NCI-H345 treated with DMSO at 0.1 percent for 48 hours (cell line): ENCODE measurements around the gene PDIA5.

Experiments
- DNase-seq: peaks from one replicate; lab custom pipeline; 2025; ENCODE audit not compliant: unreplicated experiment; lab: John Stamatoyannopoulos, UW

The PDIA5 gene

GRCh38 chr3:123113889-123114450, 47.1 kb downstream of the PDIA5 start:
- DNase-seq, result no peak

DNA sequence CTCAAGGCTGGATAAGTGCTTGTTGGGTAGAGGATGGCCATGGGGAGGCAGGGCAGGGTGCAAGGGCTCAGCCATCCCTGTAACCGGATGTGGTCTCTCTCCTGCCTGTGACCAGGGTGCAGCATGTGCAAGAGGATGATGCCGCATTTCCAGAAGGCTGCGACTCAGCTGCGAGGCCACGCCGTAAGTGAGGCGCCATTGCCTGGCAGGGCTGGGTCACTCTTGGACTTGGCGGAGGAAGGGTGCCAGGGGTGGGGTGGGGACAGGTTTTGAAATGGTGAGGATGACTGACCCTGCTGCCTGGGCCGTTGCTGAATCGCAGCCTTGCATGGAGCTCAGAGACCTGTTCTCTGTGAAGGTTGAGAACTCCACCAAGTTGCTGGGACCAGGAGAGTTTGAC, 49.3 kb downstream of the PDIA5 start:
- no peak for DNase-seq

DNA sequence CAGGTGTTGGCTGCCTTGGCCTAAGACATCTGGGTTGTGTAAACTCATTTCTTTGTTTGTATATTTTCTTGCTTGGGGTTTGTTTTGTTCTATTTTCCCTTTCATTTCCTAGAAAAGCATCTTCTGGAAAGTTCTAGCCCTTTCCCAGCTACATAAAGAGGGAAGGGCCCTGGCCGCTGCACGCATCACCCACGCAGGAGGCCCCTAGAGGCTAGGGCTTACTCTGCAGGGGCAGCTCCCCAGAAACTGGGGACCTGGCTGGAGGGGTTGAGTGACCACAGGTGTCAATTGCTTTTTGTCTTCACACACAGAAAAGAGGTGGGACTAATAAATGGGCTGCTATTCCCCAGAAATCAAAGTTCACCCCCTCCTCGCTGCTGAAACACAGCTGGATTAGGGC, 52.6 kb downstream of the PDIA5 start:
- no peak for DNase-seq

DNA sequence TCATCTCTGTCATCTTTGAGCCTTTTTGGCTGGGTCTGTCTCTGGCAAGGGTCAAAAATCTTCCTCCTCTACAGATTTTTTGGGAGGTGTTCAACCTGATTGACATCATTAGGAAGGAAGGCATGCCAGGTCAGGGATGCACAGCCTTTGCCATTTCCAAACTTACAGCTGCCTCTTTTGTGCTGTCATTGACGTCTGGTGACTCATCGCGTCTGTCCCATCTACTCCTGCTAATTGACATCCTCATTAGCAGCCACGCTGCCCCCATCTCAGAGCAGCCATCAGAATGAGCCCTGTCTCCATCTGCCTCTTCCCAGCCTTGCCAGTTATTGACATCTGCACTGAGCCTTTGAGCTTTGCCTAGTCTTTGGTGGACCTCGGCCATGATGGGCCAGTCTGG, 53.0 kb downstream of the PDIA5 start:
- DNase-seq, result no peak

DNA sequence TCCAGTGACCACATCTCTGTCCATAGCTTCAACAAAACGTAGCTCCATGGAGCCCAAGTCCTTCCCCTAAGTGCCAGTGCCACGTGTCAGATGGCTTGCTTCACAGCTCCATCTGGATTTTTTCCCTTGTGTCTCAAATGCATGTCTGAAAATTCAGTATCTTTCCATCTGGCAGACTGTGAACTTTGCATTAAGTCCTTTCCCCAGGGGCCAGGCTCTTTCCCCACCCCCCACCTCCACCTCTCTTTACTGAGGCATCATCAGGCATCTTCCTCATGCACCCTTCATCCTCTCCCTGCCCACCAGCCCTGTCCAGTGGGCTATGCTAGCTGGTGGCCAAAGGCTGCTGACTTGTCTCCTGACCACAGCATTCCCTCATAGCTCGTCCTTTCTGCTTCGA, 53.7 kb downstream of the PDIA5 start:
- DNase-seq, result no peak

DNA sequence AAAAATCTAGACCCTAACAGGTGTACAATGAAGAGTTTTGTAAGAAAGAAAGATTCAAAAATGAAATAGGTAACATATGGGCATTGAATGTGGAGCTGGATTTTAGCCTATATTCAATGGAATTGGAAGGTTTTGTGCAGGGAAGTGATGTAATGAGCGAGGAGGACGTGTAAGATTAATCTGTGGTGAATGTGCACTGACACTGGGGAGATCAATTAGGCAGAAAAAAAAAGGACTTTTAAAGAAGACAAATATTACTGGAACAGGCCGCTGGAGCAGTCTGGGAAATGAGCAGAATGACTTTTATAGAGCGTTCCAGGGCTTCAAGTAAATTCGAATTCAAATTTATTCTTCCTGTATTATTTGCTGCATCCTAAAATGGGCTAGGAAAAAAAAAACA, 55.2 kb downstream of the PDIA5 start:
- DNase-seq, result no peak

DNA sequence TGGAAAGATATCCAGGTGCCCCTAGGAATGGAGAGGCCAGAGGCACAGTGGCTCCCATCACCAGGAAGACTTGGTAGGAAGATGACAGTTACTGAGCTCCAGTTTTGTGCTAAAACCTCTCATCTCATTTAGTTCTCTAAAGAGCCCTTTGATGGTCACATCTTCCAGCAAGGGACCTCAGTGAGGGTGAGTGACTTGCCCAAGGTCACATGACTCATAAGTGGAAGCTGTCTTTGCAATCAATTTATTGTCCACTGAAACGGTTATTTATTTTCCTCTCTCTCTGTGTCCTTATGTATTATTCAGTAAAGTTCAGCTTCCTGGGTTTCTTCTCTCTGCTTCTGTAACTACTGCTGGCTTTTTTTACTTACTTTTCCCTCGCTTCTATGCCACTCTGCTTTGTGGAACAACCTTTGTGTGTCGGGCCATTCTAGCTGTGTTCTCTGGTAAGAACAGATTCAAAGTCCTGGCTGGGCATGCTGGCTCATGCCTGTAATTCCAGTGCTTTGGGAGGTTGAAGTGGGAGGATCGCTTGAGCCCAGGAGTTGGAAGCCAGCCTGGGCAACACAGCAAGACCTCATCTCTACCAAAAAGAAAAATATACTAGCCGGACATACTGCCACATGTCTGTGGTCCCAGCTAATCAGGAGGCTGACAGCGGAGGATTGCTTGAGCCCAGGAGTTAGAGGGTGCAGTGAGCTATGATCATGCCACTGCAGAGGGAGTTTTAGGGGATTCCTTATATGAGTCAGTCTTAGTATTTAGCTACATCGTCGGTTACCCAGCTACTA, 55.9 kb downstream of the PDIA5 start:
- DNase-seq, result no peak

- no peak for DNase-seq
Observed at GRCh38 chr3:123123716-123124616, 57.1 kb downstream of the PDIA5 start.

DNA sequence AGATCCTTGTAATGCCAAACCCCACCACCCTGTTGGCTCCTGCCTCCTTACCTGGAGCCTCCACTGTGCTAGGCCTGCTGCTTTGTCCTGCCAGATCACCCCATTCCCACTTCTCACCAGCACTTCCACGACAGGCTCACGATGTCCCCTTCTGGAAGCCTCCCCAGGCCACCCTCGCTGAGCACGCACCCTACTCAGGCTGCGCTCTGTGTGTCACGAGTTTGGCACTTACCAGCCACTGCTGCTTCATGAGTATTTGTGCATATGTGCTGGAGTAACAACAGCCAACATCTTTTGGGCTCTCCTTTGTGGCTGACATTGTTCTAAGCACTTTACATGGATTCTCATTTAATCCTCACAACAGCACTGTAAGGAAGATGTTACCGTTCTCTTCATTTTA, 58.1 kb downstream of the PDIA5 start:
- no peak for DNase-seq

DNA sequence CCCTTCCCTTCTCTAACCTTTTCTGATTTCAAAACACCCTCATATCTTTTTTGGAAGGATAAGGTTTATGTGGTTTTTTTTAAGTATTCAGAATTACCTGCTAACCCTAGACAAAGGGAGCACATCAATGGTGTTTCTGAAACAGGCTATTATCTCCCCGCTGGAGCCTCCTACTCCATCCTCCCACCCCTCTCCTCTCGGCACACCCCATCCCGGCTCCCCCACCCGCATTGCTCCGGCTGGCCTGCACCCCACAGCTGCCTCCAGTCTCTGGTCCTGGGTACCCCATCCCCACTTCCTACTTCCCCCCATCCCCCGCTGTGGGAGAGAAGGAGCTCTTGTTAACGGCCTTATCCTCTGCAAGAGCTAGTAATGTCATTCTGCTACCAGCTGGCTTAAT, 59.2 kb downstream of the PDIA5 start:
- DNase-seq, result no peak

DNA sequence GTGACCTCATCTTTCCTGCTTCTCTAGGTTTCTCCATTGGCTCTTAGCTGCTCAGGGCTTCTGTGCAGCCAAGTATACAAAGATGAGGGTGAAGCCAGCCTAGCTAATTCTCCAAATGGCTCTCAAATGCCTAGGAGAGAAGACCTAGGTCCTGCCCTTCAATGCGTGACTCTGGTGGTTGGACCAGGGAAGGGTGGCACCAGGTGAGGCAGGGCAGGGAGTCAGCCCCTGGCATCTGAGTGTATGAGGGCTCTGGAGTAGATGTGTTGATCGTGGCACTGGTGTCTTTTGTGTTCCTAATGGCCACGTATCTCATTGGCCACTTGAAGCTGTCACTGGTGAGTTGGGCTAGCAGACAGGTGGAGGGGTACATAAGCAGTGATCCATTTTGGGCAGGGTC, 59.8 kb downstream of the PDIA5 start:
- no peak for DNase-seq

GRCh38 chr3:123129092-123129491, 62.3 kb downstream of the PDIA5 start:
- DNase-seq, result no peak

GRCh38 chr3:123129532-123129931, 62.7 kb downstream of the PDIA5 start:
- no peak for DNase-seq

DNA sequence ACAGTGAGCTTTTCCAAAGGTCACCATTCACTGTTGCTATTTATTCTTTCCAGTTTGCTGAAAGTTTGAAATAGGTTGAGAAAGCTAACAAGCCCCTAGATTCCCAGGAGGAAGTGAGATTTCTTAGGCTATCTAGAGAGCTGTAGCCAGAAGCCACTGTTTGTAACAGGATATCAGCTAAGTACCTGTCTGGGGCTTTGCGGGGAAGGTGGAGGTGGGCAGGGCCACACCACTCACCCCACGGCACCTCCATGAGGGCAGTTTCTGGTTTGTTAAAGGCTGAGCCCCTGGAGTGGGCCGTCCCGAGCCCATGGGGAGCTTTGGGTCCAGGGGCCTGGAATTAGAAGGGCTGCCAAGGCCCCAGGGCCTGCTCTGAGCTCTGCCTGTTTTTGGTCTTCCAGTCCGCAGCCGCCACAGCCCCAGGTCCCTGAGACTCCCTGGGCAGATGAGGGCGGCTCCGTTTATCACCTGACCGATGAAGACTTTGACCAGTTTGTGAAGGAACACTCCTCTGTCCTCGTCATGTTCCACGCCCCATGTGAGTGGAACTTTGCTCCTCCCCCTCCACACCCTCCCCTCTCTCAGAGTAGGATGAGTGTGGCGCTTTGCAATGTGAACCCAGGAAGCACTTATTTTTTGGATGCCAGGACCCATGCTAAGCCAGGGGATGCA, 63.4 kb downstream of the PDIA5 start:
- DNase-seq, result no peak

GRCh38 chr3:123134671-123135070, 67.8 kb downstream of the PDIA5 start:
- no peak for DNase-seq

DNA sequence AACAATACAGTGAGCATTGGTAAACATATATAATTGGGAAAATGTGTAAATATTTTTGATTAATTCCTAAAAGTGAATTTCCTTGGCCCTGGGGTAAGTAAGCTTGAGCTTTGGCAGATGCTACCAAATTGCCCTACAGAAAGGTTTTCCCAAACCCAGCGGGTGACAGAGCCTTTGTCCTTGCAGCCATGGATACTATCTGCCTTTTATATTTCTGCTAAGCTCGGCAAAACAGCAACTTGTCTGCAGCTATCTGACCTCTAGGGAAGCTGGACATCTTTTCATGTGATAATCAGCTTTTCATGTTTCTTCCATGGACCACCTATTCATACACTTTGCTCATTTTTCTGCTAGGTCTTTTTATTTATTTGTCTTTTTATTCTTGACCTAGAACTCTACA, 70.2 kb downstream of the PDIA5 start:
- no peak for DNase-seq

DNA sequence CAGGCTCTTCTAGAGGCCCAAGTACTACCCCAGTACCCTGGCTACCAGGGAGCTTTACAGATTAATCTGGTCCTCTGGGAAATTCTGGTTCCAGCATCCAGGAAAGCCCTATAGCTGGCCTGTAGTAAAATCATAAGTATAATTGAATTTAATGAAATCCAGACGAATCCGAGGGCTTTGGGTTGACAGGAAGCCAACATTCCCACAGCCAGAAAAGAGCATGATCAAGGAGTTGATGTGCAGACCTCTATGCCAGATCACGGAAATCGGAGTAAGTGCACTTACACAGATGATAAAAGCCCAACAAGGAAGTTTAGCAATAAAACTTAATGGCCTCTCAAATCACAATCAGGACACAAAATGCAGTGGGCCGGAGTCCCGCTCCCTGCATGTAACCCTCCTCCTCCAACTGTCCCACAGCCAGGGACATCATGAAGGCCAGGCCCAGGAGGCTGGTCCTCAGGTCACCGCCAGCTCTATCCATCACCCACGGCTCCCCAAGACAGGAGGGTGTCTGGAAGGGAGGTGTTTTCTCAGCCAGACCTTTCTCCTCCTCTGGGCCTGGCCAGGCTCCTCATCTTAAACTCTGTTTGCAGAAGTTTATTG, 72.1 kb downstream of the PDIA5 start:
- DNase-seq, result no peak

DNA sequence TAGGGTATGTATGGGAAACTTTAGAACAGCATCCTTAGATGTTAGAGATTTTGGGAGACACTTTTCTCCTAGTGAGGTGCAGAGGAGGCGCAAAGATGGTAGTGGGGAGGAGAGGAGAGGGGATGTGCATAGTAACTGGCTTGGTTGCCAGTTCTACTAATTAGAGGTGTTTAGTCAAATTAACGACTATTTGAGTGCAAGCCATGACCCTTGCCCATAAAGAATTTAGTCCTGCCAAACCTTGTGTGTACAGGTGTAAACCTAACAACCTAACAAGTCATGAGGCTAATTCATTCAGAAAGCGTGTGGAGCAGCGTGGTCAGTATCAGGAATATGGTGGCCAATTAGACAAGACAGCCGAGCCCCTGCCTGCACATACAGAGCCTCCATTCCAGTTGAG, 72.7 kb downstream of the PDIA5 start:
- no peak for DNase-seq

DNA sequence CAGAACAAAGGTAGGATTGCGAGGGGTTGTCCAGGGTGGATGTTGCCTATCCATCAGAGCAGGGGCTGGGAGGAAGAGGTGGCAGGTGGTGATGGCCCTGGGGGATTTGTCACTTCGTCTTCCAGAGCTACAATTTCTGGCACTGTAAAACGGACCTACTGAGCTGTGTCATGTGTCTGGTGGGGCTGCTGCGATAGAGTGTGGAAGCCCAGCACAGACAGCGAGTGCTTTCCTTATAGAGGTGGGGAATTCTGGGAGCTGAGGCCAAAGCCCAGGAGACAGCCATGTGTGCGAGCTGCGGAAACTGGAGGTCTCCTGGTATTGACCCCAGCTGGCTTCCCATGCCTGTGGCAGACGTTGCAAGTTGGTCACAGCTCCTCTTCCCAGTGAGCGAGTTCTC, 73.7 kb downstream of the PDIA5 start:
- no peak for DNase-seq

DNA sequence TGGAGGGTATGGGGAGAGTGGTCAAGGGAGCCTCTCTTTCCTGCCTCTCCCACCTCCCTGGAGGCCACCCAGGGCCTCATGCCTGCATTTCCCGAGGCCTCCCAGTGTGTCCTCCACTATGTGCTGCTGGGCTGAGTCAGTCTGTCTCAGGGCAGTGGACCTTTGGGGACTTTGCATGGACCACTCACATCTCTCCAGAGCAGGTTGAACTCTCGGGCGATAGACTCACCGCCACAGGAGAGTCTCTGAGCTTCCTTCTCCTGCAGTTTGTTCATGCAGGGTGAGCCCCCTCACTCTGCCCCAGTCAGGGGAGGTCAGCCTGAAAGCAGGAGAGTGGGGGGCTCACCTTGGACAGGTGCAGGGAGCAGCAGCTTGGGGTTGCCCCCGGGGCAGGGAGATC, 74.5 kb downstream of the PDIA5 start:
- DNase-seq, result no peak
